Smooth muscle cell of the pulmonary artery (primary cell): ENCODE results near the gene FAM227B. TPM values are rescaled to one million over a fixed set of nuclear protein-coding genes. Genes with fewer than 3 reads are reported as not detected.

Experiments
- total RNA-seq: library from RNA; depleted of rRNA; stranded (reverse); fragments of >200 nt; gene quantifications from 2 replicates; pipeline ENCODE4 v1.2.3, GENCODE V29; 2014

Gene FAM227B
- 4.3 and 7.3 TPM in 2 replicates for total RNA-seq

GRCh38 chr15:49620658-49621368 is at the start of gene FAM227B, which contains the start of gene DTWD1:
Gene FAM227B, minus strand, starts transcription at chr15:49620818. Its CDS starts 5,647 bp downstream, at chr15:49615171.
Gene DTWD1, plus strand, starts transcription at chr15:49621048. Its CDS starts 4,120 bp downstream, at chr15:49625168.

GRCh38 chr15:49423021-49423420 is 197.6 kb downstream of the FAM227B start, which contains the start of gene FGF7:
Gene FGF7, plus strand, starts transcription at chr15:49423242. Its CDS starts 1,056 bp downstream, at chr15:49424298.

Other genes starting within 250 kb of the FAM227B start
- 157 and 355 TPM in 2 replicates for gene FGF7, start 197.6 kb downstream of the FAM227B start, total RNA-seq
- gene DTWD1, start 230 bp upstream of the FAM227B start, total RNA-seq: 42.8 and 60.1 TPM in 2 replicates